Osteoblast (primary cell): ENCODE measurements around the gene ACSL6. TPM values are rescaled to one million over a fixed set of nuclear protein-coding genes. Genes with fewer than 3 reads are reported as not detected.

Source experiments
- DNase-seq: peaks from one replicate; pipeline ENCODE4 v3.0.0; 2011; ENCODE audit warnings: low spot score, mixed read lengths; ENCODE audit not compliant: insufficient read length; ENCODE audit errors: missing footprints
- H2AFZ ChIP-seq: 2 replicates; pipeline ENCODE4 v1.6.0; 2011; ENCODE audit warnings: mild to moderate bottlenecking, low read length
- H3K27ac ChIP-seq: 2 replicates; pipeline ENCODE4 v1.5.1; 2011; ENCODE audit warnings: mild to moderate bottlenecking, low read depth, low read length, moderate library complexity
- H3K27me3 ChIP-seq: 2 replicates; pipeline ENCODE4 v1.6.0; 2012; ENCODE audit warnings: mild to moderate bottlenecking, control low read depth, inconsistent platforms, low read length, moderate library complexity; ENCODE audit not compliant: insufficient read depth
- H3K36me3 ChIP-seq: 2 replicates; pipeline ENCODE4 v1.5.1; 2011; ENCODE audit warnings: mild to moderate bottlenecking, low read length, control low read depth, moderate library complexity; ENCODE audit not compliant: insufficient read depth
- H3K4me1 ChIP-seq: 2 replicates; pipeline ENCODE4 v1.5.1; 2011; ENCODE audit warnings: mild to moderate bottlenecking, low read length, control low read depth, moderate library complexity; ENCODE audit not compliant: insufficient read depth
- H3K4me2 ChIP-seq: 2 replicates; pipeline ENCODE4 v1.6.0; 2011; ENCODE audit warnings: mild to moderate bottlenecking, low read length; ENCODE audit not compliant: insufficient read depth
- H3K4me3 ChIP-seq: fragments of 200-600 bp; sonication (generic); 3 replicates; pipeline ENCODE4 v1.5.1; 2012; ENCODE audit warnings: mild to moderate bottlenecking, low read length, inconsistent platforms; ENCODE audit not compliant: insufficient read depth
- H3K79me2 ChIP-seq: 2 replicates; pipeline ENCODE4 v1.6.0; 2012; ENCODE audit warnings: mild to moderate bottlenecking, low read length, control low read depth, inconsistent platforms; ENCODE audit not compliant: insufficient read depth
- H3K9me3 ChIP-seq: 2 replicates; pipeline ENCODE4 v1.5.1; 2011; ENCODE audit warnings: low read depth, low read length, control low read depth
- H4K20me1 ChIP-seq: 2 replicates; pipeline ENCODE4 v1.6.0; 2012; ENCODE audit warnings: mild to moderate bottlenecking, low read length, control low read depth; ENCODE audit not compliant: insufficient read depth
- CTCF ChIP-seq: IDR thresholded peaks from 2 replicates; pipeline ENCODE4 v1.5.1; 2011; ENCODE audit warnings: mild to moderate bottlenecking, low read depth, low read length, moderate library complexity; ENCODE audit errors: extremely low read depth
- total RNA-seq: library from RNA; depleted of rRNA; stranded (reverse); fragments of >200 nt; gene quantifications from 2 replicates; pipeline ENCODE4 v1.2.3, GENCODE V29; 2012

Gene ACSL6
- total RNA-seq, 1 donor = not detected

- Histone ChIP-seq H3K4me2 (no peak overlapping the region), H3K4me3 (no peak overlapping the region), H3K27me3 (peaks cover 6% of the 10 kb centered on the region), H2AFZ (no peak overlapping the region), H3K9me3 (no peaks in the 10 kb centered on the region), H3K36me3 (no peaks in the 10 kb centered on the region), H3K79me2 (no peaks in the 10 kb centered on the region), H3K27ac (no peak overlapping the region), H4K20me1 (no peaks in the 10 kb centered on the region), H3K4me1 (peaks cover 2% of the 10 kb centered on the region)
- DNase-seq = no peak
- TF ChIP-seq CTCF = no peak
Measured at GRCh38 chr5:132002757-132003156, 8.7 kb downstream of the ACSL6 start.

GRCh38 chr5:132001647-132002561 lies 9.6 kb downstream of the ACSL6 start:
- no peaks in the 10 kb centered on the region for H3K79me2 ChIP-seq
- H3K9me3 ChIP-seq = no peaks in the 10 kb centered on the region
- H4K20me1 ChIP-seq = no peaks in the 10 kb centered on the region
- no peak overlapping the region for H2AFZ ChIP-seq
- peaks cover 6% of the 10 kb centered on the region for H3K27me3 ChIP-seq
- no peak overlapping the region for H3K4me3 ChIP-seq
- DNase-seq = peak; percentile 78
- H3K27ac ChIP-seq = no peak overlapping the region
- no peak for TF ChIP-seq CTCF
- no peaks in the 10 kb centered on the region for H3K36me3 ChIP-seq
- H3K4me1 ChIP-seq = peaks cover 2% of the 10 kb centered on the region
- no peak overlapping the region for H3K4me2 ChIP-seq

GRCh38 chr5:132000677-132001453 lies 10.6 kb downstream of the ACSL6 start:
- peak; percentile 21 for DNase-seq
- Histone ChIP-seq H4K20me1 (no peaks in the 10 kb centered on the region), H3K9me3 (no peaks in the 10 kb centered on the region), H3K4me3 (no peak overlapping the region), H3K27me3 (peaks cover 6% of the 10 kb centered on the region), H3K4me2 (no peak overlapping the region), H3K27ac (no peak overlapping the region), H3K4me1 (peaks cover 2% of the 10 kb centered on the region), H3K79me2 (no peaks in the 10 kb centered on the region), H3K36me3 (no peaks in the 10 kb centered on the region), H2AFZ (no peak overlapping the region)
- TF ChIP-seq CTCF = no peak

GRCh38 chr5:132000241-132000490 lies 11.3 kb downstream of the ACSL6 start:
- Histone ChIP-seq H3K9me3 (no peaks in the 10 kb centered on the region), H3K4me1 (peaks cover 2% of the 10 kb centered on the region), H3K4me2 (no peak overlapping the region), H3K27me3 (peaks cover 6% of the 10 kb centered on the region), H4K20me1 (no peaks in the 10 kb centered on the region), H2AFZ (no peak overlapping the region), H3K79me2 (no peaks in the 10 kb centered on the region), H3K4me3 (no peak overlapping the region), H3K27ac (no peak overlapping the region), H3K36me3 (no peaks in the 10 kb centered on the region)
- no peak for DNase-seq
- TF ChIP-seq CTCF = no peak
